ENCODE results near the gene OTUB2.

The OTUB2 gene

GRCh38 chr14:93996130-93996695 lies 29.9 kb upstream of the OTUB2 start:
- no peak for DNase-seq (ENCODE audit: low read depth, low spot score)

GRCh38 chr14:93997082-93997481 lies 29.1 kb upstream of the OTUB2 start, which contains the start of gene CCDC197:
Gene CCDC197, plus strand, starts transcription at chr14:93997301. Its CDS starts 831 bp downstream, at chr14:93998132.
- no peak for DNase-seq (ENCODE audit: low read depth, low spot score)

GRCh38 chr14:93997916-93998870 lies 27.9 kb upstream of the OTUB2 start:
- DNase-seq (ENCODE audit: low read depth, low spot score) = no peak

- no peak for DNase-seq (ENCODE audit: low read depth, low spot score)
Observed at GRCh38 chr14:93998871-93999403, 27.2 kb upstream of the OTUB2 start.

GRCh38 chr14:93999573-93999972 lies 26.6 kb upstream of the OTUB2 start:
- DNase-seq (ENCODE audit: low read depth, low spot score) = no peak

- DNase-seq (ENCODE audit: low read depth, low spot score) = no peak
Observed at GRCh38 chr14:94000267-94000666, 25.9 kb upstream of the OTUB2 start.

- DNase-seq (ENCODE audit: low read depth, low spot score) = no peak
Observed at GRCh38 chr14:94001016-94001415, 25.1 kb upstream of the OTUB2 start.

GRCh38 chr14:94001501-94002396 lies 24.4 kb upstream of the OTUB2 start:
- peak; percentile 42 for DNase-seq (ENCODE audit: low read depth, low spot score)

GRCh38 chr14:94003397-94003796 lies 22.7 kb upstream of the OTUB2 start:
- DNase-seq (ENCODE audit: low read depth, low spot score) = no peak

- no peak for DNase-seq (ENCODE audit: low read depth, low spot score)
Observed at GRCh38 chr14:94004015-94004414, 22.1 kb upstream of the OTUB2 start.

GRCh38 chr14:94005324-94006073 lies 20.6 kb upstream of the OTUB2 start:
- no peak for DNase-seq (ENCODE audit: low read depth, low spot score)

GRCh38 chr14:94008234-94008633 lies 17.9 kb upstream of the OTUB2 start:
- DNase-seq (ENCODE audit: low read depth, low spot score) = no peak

- no peak for DNase-seq (ENCODE audit: low read depth, low spot score)
Observed at GRCh38 chr14:94009767-94010166, 16.4 kb upstream of the OTUB2 start.

- DNase-seq (ENCODE audit: low read depth, low spot score) = no peak
Observed at GRCh38 chr14:94010625-94011024, 15.5 kb upstream of the OTUB2 start.

GRCh38 chr14:94011795-94012194 lies 14.3 kb upstream of the OTUB2 start:
- no peak for DNase-seq (ENCODE audit: low read depth, low spot score)

- DNase-seq (ENCODE audit: low read depth, low spot score) = no peak
Observed at GRCh38 chr14:94014382-94014781, 11.8 kb upstream of the OTUB2 start.

GRCh38 chr14:94015223-94015622 lies 10.9 kb upstream of the OTUB2 start:
- DNase-seq (ENCODE audit: low read depth, low spot score) = no peak

GRCh38 chr14:94016446-94016976 lies 9.6 kb upstream of the OTUB2 start:
- DNase-seq (ENCODE audit: low read depth, low spot score) = no peak

GRCh38 chr14:94018308-94018707 lies 7.8 kb upstream of the OTUB2 start:
- DNase-seq (ENCODE audit: low read depth, low spot score) = no peak

- no peak for DNase-seq (ENCODE audit: low read depth, low spot score)
Observed at GRCh38 chr14:94019329-94019728, 6.8 kb upstream of the OTUB2 start.

- DNase-seq (ENCODE audit: low read depth, low spot score) = no peak
Observed at GRCh38 chr14:94020267-94020666, 5.9 kb upstream of the OTUB2 start.
